HG03175 (cell line): ENCODE results near the gene L3MBTL4.
"Not testable (repeated sequence)": the region's sequence is repeated elsewhere in the genome, so short reads cannot be mapped to it uniquely, and the experiment has no call there.

Experiments
- ATAC-seq: cut with Tn5 transposase; IDR thresholded peaks from one replicate; pipeline ENCODE4 v1.9.1; 2021; ENCODE audit warnings: mild to moderate bottlenecking, moderate library complexity; ENCODE audit not compliant: unreplicated experiment

Gene L3MBTL4

DNA sequence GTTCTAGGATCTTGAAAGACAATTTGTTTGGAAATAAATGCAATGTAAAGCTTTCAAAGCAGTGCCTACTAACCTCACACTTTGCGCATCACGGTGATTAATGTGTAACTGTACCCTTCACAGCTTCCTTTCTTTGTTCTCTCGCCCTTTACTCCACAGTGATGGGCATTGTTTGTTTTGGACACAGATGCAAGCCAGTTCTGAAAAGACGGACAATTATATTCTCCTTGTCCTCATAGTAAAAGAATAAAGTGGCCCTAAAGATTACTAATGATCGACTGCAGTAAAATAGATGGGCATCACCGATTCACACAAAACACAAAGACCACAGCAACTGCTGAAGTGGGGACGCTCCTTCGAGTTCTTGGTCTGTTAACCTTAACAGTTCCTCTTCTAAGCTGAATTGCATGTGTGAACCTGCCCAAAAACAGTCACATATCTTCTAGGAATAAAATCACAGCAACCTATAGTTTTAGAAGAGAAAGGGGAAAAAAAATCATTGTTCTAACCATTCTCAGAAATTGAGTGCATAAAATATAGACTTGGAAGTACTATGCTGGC, 7.7 kb downstream of the L3MBTL4 start:
- ATAC-seq = no peak

DNA sequence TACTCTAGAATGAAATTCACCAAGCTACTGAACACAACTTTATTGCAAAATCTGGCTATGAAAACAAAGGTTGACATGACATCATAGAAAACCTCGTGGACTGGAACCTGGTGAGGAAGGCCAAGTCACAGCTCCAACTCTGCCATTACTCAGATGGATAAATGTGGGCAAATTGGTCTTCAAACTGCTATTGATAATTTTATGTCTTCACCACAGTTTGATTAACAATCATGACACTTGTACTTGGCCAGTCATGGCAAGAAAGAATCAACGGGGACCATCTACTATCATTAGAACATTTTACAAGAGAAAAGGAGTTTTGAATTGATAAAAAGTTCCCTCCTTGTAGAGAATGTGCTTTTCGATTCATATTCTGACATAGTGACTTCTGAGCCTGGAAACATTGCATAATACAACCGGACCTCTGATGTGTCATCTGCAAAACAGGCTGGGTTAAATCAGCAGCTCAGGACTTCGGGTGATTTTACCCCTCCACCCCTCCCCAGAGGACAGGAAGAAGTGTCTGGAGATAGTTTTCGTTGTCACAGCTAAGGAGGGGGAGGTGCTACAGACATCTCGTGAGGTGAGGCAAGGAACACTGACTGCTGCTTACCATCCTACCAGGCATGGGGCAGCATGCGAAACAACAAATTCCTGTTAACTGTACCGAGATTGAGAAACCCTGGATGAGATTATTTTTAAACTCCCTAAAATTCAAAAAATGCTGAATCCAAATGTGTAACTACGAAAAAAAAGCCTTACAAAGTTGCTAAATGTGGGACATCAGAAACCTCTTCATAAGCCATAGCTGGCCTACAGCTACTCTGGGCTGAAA, 8.4 kb downstream of the L3MBTL4 start:
- ATAC-seq = no peak

DNA sequence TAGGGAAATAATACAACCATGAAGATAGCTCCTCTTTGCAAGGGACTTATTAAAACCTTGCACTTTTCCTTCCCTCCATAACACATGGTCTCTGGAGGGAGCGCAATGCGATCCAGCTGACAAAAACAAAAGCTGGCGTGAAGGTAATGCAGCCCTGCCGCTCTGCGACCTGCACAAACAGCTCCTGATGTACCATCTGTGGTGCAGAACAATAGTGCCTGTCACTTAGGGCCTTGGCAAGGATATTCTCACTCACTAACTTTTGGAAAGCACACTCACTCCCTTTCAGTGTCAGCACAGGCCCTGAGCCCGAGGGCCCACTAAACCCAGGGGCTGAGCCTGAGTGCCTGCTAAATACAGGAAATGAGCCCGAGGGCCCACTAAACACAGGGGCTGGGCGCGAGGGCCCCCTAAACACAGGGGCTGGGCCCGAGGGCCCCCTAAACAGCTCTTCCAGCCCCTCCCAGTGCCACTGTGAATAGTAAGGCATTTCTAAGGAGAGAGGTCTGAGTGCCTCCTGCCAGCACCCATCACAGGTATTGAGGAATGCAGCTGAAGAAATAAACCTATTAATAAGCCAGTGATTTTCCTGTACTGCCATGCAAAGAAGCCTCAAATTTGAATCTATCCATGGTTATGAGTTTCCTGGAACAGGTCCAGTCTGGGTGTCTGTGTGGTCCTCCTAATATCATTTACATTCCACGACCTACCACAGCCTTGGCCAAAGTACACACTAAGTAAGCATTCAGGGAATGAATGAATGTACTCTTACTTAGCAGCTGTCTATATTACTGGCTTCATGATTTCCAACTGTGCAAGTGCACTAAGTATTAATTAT, 9.3 kb downstream of the L3MBTL4 start:
- no peak for ATAC-seq

DNA sequence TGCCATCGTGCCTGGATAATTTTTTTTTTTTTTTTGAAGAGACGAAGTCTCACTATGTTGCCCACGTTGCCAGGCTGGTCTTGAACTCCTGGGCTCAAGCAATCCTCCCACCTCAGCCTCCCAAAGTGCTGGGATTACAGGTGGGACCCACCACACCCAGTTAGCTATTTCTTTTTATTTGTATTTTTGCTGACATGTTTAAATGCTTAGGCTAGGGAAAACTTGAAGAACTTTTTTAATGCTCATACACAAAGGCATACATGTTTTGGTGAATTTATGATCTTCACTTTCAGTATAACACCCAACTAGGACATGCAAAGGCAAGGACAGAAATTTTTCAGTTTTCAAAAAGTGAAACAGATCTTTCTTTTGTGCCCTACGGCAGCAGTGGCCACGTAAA, 9.9 kb downstream of the L3MBTL4 start:
- no peak for ATAC-seq

DNA sequence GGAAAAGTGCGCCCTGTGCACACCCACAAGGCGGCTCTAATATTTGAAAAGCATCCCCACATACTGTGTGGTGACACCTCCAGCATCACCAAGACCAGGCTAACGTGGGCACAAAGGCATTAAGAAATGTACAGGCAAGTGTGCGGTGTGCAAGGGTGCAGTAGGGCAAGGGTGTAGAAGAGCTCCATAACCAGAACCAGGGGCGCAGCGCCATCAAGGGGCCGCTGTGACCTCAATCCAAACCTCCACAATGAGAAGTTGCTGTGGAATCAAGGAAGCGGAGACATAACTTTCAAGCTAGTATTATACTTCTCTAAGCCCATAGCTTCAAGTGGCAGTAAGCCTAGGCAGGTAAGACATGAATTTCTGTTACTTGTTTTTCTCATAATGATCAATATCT, 13.0 kb downstream of the L3MBTL4 start:
- ATAC-seq = no peak

DNA sequence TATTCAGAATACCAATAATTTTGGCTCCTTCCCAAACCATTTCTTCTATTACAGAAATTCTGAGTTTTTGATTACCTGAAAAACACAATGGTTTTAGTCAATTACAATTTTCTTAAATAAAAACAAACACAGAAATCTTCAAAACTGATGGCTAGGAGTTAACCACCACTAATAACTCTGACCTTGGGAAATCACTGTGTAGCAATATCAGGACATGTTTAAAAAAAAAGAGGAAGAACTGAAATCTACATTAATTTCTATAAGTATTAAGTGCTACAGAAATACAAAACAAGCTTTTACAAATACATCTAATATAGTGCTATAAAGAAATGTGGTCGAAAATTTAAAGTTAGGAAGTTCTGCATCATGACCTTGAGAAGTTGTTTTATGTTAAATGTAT, 14.9 kb downstream of the L3MBTL4 start:
- ATAC-seq = no peak

DNA sequence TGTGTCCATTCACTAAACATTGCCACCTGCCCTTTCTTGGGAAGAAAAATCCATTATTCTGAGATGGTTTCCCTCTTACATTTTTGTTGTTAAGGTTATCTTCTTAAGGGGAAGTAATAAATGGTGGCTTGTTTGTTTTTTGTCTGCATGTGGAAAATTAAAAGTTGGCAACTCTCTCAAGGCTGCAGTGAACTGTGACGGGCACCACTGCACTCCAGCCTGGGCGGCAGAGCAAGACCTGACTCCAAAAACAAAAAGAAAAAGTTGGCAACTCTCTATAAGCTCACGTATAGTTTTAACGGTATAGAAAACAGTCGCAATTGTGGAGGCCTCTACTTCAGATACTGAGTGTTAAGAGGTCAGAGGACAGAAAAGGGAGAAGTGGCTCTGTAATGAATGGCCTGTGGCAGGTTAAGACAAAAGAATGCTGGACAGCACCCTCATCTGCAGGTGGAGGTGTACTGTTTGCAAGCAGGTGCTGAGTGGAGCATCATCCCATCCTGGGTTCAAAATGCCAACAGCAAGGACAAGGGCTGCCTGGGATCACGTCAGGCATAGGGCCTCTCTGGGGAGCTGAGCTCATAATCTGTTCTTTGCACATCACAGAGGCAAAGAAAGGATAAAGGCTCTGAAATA, 16.7 kb downstream of the L3MBTL4 start:
- ATAC-seq = no peak

DNA sequence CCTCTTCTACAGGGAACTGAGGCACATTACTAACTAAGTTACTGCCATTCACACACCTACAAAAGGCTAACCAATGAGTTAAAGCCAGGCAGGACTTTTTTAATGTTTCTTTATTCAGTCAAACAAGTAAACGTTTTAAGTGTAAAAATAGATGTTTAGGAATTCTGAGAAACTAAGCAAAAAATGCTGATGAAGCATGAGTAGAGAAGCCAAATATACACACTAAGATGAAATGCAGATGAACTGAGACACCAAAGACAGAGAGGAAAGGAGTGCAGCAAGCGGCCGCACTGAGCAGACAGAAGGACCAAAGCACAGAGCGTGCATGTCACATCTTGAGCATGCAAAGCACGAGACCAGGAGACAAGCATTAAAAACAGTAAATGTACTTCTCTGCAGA, 17.9 kb downstream of the L3MBTL4 start:
- no peak for ATAC-seq

DNA sequence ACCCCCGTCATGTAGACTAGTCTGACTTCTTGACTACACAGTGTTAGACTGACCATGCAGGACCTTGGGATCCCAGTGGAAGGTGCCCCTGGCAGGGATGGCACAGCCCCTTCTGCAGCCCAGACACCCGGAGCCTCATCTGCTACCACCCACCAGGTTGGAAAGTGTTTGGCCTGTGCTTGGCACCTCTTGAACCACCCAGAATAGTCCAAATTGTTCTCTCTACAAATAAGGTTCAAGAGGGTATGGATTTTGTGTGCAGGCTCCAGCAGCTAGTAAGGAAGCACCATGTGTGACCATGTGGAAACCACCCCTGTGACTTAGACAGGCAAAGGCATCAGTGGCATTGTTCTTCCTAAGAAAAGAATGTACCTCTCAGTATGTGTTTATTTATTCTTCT, 18.4 kb downstream of the L3MBTL4 start:
- ATAC-seq = no peak

DNA sequence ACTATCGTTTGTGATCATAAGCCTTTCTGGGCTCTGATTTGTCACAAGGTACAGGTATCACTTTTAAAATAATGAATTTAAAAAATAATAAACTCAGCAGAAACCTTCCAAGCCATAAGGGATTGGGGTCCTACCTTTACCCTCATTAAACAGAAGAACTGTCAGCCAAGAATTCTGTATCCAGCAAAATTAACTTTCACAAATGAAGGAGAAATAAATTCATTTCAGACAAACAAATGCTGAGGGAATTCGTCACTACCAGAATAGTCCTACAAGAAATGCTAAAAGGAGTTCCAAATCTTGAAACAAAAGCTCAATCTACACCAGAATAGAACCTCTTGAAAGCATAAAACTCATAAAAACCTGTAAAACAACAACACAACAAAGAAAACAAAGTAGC, 25.7 kb downstream of the L3MBTL4 start:
- no peak for ATAC-seq

DNA sequence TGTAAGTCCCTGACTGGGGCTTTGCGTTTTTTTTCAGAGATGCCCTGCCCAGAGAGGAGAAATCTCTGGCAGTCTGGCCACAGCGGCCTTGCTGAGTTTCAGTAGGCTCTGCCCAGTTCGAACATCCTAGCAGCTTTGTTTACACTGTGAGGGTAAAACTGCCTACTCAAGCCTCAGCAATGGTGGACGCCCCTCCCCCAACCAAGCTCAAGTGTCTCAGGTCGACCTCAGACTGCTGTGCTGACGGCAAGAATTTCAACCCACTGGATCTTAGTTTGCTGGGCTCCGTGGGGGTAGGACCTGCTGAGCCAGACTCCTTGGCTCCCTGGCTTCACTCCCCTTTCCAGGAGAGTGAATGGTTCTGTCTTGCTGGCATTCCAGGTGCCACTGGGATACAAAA, 31.7 kb downstream of the L3MBTL4 start:
- ATAC-seq = no peak

DNA sequence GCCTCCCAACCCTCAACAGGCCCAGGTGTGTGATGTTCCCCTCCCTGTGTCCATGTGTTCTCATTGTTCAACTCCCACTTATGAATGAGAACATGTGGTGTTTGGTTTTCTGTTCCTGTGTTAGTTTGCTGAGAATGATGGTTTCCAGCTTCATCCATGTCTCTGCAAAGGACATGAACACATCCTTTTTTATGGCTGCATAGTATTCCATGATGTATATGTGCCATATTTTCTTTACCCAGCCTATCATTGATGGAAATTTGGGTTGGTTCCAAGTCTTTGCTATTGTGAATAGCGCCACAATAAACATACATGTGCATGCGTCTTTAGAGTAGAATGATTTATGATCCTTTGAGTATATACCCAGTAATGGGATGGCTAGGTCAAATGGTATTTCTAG, 37.2 kb downstream of the L3MBTL4 start:
- not testable (repeated sequence) for ATAC-seq

DNA sequence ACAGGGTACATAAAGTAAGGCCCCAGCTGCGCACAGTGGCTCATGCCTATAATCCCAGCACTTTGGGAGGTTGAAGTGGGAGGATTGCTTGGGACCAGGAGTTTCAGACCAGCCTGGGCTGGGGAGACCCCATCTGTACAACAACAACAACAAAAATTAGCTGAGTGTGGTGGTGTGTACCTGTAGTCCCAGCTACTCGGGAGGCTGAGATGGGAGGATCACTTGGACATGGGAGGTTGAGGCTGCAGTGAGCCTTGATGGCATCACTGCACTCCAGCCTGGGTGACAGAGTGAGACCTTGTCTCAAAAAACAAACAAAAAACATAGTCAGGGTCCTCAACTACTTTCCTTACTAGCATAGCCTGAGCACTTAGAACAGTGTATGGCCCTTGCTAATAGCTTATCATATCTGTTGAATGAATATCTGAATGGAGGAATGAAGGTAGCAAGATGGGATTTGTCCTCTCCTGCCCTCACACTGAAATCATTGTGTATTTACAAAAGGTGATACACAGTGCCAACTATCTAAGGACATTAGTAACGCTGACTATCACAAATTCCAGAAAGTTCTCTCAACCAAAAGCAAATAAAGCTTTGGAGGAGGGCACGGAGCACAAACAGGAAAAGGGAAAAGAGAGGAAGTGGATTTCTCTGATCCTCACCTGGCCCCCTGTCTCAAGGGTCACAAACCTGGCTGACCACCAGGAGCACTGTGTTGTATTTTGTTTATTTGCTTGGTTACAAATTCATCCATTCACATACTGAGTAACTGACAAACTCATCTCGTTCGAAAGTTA, 38.1 kb downstream of the L3MBTL4 start:
- no peak for ATAC-seq

DNA sequence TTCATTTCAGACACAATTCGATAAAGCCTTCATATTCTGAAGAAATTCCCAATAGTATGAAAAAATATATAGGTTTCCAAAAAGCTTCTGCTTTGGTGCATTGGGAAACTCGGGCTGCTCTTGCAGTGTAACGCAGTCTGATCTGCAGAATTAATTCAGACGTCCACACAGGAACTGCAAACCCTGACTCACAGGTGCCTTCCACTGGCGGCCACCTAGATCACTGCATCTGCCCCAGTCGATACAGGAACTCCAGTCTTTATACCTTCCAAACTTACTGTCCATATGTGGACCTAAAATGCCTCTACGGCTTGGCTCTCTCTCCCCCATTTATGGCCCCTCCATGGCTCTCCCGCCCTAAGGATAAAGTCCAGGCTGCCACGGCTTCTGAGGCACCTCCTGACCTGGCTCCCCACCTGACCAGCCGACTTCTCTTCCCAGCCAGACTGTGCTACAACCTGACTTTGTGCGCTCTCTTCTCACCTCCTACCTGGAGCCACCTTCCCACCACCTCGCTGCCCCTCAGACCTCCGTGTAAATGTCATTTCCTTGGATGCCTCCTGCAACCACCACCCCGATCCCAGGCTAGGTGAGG, 39.7 kb downstream of the L3MBTL4 start:
- ATAC-seq = no peak

DNA sequence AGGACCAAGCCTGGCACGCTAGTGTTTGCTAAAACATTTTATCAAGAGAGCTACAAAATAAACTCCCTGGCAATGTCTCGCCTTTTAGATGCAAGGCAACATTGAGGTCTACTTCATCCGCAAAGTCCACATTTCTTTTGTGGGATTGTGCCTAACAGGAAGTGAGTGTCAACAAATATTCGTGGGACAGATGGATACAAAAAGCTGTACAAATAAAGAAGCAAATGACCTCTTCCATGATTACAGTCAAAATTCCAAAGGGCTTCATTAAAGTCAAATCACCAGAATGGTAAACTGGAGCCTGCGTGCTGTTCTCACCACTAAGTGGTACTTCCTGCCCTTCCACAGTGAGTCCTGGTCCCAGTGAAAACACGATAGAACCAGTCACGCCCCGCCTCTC, 40.4 kb downstream of the L3MBTL4 start:
- ATAC-seq = no peak

DNA sequence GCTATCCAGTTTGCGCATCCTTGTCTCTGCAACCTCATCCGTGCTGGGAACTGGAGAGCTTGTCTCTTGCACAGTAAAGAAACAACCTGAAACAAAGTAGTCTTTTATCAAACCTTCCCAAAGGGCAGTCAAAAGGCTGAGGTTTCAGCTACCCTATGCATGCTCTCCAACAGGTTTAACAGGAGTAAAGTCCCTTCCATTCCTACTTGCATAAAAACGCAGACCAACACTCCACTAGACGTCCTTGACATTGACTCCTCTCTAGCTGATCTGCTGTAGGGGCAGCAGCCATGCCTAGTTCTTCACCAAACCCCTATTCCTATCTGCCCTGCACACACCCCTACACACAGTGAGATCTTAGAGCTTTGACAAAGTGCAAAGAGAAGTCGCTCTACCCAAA, 41.5 kb downstream of the L3MBTL4 start:
- no peak for ATAC-seq

DNA sequence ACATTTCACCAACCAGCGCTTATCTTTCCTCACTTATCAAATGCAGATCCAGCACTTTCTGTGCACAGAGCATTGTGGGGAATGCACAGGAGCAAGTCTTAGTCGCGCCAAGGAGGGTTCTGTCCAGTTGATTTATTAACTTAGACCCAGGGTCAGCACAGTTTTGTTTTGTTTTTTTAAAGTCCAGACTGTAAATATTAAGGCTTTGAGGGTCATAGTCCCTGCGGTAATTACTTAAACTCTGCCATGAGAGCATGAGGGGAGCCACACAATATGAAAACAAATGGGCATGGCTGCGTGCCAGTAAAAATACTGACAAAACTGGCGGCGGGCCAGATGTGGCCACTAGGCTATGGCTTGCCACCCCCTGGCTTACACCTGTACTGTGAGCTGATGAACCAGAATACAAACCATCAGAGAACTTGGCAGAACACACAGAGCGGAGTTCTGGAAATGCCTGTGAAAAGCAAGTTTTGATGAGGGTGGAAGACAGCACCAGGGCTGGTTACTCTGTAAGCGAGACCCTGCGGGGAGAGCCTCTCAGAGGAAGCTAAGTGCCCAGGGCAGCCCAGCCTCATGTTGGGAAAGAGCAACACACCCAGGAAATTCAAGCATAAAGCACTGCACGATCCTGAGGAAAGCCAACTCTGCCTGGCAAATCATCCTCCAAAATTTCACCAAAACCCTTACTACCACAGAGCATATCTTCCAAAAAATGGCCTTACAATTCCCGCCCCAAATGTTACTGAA, 43.6 kb downstream of the L3MBTL4 start:
- ATAC-seq = no peak

DNA sequence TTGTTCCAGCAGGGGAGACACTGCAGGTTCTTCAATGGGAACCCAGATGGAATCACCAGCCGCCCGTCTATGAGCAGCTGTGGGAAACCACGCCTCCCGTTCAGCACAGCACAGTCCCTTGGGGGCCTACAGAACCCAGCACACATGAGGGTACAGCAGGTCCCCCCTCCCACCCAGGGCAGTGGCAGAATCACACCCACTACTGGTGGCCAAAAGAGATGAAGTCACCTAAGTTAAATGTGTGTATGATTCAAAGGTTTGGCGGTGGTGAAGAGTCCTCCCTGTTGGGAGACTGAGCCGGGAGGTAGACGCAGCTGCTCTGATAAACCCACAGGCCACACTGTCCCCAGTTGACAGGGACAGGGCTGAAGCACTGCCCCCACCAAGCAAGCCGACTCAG, 44.3 kb downstream of the L3MBTL4 start:
- no peak for ATAC-seq

DNA sequence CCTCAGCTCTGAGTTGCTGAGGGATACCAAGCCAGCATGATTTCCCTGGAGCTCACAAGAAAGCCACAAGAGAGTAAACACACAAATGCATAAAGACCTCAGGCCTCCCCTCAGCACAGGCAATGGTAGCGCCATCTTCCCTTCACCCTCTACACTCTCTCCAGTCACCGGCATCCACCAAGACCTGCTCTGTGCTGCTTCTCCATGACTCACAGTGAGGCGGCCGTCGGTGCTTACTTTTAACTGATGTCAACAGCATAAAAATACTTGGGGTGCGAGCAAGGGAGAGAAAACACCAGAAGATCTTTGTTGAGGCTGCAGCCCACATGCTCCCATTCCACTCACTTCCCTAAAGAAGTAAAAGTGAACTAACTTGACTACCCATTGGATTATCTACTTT, 46.7 kb downstream of the L3MBTL4 start:
- ATAC-seq = no peak

DNA sequence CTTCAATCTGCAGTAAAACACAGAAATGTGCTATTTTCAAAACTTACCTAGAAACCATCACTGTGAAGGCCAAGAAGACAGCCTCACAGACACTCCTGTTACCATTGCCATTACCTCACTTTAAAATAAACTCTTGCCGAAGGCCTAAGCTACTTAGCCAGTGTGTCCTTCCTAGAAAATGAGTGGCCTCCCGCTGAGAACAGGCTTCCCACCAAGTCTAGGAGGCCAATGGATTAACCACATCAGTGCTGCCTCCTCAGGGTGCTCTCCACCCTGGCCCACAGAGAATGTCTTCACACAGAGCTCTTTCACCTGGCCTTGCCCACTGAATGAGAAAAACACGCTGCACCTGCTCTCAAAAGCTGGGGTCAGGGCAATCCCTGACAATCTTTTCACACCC, 47.5 kb downstream of the L3MBTL4 start:
- ATAC-seq = no peak
